Epithelial cell of prostate (primary cell): ENCODE results near the gene SCRN1.

Experiments used
- DNase-seq: peaks from one replicate; pipeline ENCODE4 v3.0.0-alpha.2; 2011; ENCODE audit warnings: low read depth, low spot score
- H3K27ac ChIP-seq: fragments of 450-650 bp; 2 replicates; pipeline ENCODE4 v1.5.1; 2017; ENCODE audit warnings: mild to moderate bottlenecking

Gene SCRN1, protein sequence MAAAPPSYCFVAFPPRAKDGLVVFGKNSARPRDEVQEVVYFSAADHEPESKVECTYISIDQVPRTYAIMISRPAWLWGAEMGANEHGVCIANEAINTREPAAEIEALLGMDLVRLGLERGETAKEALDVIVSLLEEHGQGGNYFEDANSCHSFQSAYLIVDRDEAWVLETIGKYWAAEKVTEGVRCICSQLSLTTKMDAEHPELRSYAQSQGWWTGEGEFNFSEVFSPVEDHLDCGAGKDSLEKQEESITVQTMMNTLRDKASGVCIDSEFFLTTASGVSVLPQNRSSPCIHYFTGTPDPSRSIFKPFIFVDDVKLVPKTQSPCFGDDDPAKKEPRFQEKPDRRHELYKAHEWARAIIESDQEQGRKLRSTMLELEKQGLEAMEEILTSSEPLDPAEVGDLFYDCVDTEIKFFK

DNA sequence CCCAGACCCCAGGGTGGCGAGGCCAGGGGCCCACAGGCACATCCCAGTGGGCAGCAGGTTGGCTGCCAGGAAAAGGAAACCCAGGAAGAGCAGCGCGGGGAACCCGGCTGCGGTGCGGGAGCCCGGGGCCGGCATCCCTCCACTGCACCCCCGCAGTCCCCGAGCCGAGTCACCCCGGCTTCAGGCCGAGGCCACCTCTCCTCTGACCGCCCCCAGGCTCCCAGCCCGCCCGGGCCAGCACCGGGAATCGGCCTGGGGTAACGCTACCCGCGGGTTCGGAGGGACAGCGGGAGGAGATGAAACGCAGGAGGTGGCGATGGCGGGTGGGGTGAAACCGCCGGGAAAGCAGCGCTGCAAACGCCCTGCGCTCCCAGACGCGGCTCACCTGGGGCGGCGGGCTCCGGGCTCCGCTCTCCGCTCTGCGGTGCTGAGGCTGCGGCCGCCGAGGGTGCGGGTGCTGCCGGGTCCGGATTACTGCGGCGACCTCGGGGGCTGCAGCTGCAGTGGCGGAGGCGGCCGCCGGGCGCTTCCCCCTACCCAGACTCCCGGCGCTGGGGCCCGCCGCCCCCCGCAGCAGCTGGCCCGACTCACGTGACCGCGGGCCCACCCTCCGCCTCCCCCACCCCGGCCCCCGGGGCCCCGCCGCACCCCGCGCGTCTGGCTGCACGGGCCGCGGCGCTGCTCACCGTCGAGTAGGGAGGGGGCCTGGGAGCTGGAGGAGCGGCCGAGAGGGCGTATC, at the start of gene SCRN1:
Gene SCRN1, minus strand, starts transcription at position 545 of the 739 bp plus-strand sequence. CDS start 20,734 bp downstream, outside the sequence.
- H3K27ac ChIP-seq = peak within 1 kb of the TSS; percentile 97
- DNase-seq = no peak

DNA sequence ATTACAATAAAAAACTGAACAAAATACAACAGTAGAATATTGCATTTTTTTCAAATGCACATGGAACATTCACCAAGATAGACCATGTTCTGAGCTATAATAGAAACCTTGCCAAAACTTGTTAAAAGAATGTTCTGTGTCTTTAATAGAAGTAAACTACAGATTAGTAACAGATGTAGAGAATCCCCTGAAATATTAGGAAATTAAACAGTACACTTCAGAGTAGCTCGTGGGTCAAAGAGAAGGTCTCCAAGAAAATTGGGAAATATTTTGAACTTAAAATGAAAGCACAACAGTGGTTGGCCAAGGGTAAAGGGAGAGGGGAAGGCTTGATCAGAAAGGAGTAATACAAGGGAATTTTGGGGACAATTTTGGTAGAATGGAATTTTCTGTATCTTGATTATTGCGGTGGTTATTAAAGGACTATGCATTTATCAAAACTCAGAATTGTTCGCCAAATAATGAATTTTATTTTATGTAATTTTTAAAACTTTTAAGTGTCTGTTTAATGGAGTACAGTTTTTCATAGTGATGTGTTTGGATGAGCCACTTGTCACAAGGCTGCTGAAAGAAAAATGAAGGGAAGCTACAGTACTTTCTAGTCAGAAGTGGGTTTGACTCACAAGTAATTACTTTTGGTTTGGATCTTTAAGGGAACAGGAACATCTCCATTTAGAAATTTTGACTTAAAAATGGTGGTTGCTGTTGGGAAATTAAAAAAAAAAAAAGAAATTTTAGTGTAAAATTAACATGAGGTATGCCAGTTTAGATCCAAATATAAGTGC, 48.8 kb upstream of the SCRN1 start:
- no peak for DNase-seq
- no peak overlapping the region for H3K27ac ChIP-seq

DNA sequence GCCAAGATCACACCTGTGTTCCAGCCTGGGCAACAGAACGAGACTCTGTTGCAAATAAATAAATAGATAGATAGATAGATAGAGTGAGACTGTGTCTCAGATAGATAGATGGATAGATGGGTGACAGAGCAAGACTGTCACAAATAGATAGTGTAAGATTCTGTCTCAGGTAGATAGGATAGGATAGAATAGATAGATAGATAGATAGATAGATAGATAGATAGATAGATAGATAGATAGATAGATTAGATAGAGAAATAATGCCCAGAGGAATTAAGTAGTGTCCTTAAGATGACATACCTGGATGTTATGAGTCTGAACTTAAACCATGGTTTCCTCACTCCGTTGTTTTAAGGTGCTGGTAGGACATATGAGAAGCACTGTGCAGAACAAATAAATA, 46.6 kb upstream of the SCRN1 start:
- DNase-seq = no peak
- H3K27ac ChIP-seq = no peak overlapping the region

DNA sequence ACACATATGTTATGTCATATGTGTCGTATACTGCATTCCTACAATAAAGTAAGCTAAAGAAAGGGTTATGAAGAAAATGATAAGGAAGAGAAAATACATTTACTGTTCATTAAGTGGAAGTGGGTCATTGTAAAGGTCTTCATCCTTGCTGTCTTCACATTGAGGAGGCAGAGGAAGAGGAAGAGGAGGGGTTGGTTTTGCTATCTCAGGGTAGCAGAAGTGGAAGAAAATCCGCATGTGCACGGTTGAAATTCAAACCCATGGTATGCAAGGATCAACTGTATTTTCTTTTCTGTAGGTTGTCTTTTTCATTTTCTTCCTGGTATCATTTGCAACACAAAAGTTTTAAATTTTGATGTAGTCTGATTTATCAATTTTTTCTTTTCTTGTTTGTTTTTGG, 44.9 kb upstream of the SCRN1 start:
- no peak overlapping the region for H3K27ac ChIP-seq
- no peak for DNase-seq

DNA sequence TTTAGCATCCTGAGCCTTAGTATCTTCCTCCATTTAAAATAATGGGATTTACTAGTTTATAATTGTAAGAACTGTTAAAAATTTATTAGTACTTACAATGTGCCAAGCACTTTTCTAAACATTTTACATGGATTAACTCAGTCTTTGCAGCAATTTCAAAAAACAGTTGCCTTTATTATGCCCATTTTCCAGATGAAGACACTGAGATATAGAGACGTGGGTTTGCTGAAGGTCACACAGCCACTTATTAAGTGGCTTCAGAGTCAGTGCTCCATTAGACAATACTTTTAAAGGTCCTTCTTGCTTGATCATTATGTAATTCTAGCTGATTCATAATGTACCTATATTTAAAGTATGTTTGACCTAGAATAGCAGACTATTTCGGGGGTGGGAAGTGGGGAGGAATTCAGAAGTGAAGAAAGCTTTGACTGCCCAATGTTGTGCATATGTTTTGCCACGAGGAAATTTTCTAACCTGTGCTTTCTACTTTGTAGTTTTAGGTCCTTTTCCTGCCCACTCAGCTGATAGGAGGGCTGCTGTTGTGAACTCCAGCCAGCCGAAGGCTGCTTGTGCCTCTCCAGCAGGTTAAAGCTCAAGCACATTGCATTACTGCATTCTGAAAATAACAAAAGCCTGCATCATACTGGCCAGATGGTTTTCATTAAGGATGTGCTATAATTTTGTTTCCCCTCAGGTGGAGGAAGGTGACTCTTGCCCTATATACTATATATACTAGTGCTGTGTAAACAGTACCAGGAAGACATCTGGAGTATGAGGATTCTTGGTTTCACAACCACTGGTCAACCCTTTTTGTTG, 42.9 kb upstream of the SCRN1 start:
- DNase-seq = no peak
- H3K27ac ChIP-seq = no peak overlapping the region

DNA sequence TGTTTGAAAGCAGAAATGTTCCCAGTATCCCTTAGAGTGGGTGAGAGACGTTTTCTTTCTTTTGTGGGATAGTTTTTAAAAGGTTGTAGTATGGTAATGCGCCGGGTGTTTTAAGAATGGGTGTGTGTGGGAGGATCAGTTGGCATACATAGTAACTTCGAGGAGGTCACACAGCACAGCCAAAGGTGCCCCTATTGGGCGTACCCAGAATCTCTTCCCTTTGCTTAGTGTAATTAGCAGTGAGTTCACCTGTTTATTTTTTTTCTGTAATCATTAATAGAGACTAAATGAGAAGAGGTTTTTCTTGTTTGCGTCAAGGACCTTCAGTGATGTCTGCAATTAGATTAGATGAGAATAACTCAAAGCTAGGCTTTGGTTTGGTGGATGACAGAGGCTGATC, 40.1 kb upstream of the SCRN1 start:
- no peak for DNase-seq
- H3K27ac ChIP-seq = no peak overlapping the region

DNA sequence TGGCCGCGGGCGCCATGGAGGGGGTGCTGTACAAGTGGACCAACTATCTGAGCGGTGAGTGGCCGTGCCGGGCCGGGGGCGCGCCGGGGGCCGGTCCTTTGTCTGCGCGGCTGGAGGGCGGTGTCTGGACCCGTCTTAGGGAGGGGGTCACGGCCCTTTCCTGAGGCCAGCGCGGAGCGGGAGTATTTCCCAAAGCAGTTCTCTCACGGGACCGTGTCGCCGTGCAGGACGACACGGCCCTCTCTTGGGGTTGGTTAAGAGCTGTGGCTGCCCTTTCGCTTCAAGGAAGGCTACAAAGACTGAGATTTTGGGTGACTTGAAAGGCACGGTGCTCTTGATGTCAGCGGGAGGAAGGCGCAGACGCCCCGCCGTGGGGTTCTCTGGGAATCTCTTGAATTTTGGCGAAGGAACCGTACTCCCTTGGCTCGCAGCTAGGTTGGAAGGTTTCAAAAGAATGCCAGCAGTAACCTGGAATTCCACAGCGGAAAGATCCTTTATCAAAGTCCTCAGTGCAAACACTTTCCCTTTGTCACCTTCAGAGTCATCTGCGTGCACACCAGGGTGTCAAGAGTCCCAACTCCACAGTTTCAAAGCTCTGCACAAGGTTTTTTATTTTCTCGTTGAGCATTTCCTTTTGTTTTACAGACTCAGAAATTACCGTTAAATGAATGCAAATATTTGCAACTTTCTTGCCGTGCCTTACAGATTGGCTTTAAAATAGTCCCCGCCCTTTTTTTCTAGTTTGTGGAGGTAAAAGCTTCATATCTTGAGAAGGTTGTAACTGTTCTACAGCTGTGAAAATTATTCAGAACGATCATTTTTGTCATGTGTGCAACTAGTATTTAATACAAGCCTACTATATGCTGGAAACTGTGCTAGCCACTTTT, 39.4 kb upstream of the SCRN1 start:
- H3K27ac ChIP-seq = peak overlapping the region; percentile 94
- DNase-seq = no peak

DNA sequence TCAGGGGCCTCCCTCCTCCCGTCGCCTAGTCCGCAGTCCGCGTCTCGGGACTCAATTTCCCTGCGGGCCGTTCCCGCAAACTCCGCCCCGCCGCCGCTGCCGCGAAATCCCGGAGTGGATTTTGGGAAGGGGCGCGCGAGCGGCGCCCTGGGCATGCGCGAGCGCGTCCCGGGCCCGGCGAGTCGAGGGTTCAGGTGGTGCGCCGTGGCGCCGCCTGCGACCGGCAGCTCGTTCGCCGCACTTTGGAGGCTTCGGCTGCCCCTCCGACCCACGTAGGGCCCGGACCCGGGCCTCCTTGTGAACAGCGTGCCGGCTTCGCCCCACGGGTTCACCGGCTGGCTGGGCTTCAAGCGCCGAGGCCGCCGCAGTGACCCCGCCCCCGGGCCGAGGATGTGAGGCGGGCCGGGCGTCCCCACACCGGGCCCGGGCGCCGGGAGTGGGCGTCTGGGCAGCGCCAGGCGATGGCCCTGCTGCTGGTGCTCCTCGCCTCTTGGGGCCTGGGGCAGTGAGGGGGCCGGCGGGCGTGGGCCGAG, 38.7 kb upstream of the SCRN1 start, which contains the start of gene PLEKHA8:
Gene PLEKHA8, plus strand, starts transcription at position 197 of the 533 bp plus-strand sequence. CDS start 351 bp downstream, outside the sequence.
- DNase-seq = peak; percentile 50
- H3K27ac ChIP-seq = peak within 1 kb of the TSS; percentile 94

DNA sequence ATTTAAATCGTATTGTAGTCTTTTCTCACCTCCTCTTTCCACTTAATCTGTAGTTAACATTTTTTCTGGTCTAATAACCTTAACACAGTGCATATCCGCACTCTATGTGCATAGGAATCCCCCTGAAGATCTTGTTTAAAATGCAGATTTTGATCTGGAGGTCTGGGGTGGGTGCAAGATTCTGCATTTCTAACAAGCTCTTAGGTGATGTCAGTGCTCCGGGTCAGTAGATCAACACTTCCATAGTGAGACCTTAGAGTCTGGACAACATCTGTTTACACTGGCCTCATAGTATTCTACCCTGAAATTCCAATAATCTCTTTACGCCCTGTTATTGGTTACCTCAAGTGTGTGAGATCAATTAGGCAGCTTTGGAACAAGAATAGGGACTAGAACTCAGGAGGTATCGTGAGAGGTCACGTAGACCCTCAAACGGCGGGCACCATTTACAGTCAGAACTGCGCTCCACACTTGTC, 38.2 kb upstream of the SCRN1 start:
- H3K27ac ChIP-seq = peak overlapping the region; percentile 94
- DNase-seq = no peak

DNA sequence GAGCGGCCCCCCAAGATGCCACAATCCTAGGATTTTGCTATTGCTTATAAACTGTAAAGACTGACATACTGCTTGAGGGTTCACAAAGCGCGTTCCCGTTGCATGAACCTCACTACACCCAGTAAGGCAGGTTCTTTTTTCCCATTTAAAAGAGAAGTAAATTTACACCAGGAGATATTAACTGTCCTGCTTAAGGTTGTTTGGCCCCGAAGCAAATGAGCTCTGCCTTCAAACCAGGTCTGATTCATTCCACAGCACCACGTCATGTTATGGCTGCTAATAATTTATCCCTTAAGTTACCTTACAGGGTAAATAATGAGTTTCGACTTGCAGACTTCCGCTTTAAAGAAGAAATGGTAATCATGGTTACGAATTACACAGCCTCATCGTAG, 37.5 kb upstream of the SCRN1 start:
- DNase-seq = peak; percentile 82
- H3K27ac ChIP-seq = peak overlapping the region; percentile 94

DNA sequence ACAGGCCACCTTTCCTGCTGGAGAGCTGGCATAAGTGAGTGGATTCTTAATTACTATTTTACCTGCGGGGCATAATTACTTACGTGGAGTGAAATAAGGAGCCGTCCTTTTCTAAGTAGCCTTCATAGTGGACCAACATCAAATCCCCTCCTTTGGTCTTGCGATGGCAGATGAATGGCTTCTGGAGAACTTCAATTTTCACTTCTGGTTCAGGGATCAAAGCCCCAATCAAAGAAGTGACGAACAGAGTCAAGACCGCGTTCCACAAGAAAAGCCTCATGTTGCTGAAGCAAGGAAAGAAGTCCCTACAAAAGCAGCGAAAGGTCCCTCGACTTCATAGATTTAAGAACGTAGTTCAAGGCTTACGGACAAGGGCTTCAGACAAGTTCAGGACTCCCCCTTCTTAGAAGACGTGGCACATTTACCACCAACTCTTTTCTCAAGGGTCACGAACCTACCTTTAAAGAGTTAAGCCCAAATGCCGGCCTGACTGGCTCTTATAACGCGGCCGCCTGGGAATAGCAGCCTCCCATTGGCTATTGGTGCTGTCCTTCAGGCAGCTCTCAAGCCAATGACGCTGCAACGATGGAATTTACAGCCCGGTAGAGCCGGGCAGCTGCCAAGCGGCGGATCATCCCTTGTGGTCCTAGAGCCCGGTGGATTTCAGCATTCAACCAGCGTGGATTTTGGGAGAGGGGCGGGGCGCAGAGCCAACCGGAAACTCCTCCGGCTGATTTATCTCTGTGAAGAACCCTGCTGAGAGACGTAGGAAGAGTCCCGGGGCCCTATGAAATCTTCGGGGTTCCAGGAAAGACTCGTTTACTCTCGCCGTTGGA, 36.8 kb upstream of the SCRN1 start, which contains the start of gene FKBP14:
Gene FKBP14, minus strand, starts transcription at position 474 of the 836 bp plus-strand sequence. Its CDS starts 194 bp downstream, at position 280.
- peak; percentile 98 for DNase-seq
- peak within 1 kb of the TSS; percentile 94 for H3K27ac ChIP-seq

DNA sequence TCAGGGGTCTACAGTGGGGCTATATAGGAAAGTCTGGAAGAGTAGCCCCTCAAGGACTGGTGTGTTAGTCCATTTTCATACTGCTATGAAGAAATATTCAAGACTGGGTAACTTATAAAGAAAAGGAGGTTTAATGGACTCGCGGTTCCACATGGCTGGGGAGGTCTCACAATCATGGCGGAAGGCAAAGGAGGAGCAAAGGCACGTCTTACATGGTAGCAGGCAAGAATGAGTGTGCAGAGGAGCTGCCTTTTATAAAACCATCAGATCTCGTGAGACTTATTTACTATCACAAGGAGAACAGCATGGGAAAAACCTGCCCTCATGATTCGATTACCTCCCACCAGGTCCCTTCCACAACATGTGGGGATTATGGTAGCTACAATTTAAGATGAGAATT, 33.9 kb upstream of the SCRN1 start:
- no peak for DNase-seq
- H3K27ac ChIP-seq = no peak overlapping the region

DNA sequence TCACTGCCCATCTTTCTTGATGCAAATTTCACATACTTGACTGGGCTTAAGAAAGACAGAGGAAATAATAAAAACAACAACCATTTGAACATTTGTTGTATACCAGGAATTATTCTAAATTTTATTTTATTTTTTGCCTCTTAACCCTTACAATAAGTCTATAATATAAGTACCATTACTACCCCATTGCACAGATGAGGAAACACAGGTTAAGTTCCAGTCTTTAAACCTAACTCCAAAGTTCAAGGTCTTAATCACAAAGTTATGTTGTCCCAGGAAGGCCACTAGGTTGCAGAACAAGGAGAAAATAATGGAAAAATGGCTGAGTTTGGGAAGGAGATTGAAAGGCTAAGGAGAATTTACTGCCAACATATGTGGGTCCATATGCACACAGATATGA, 33.4 kb upstream of the SCRN1 start:
- DNase-seq = no peak
- no peak overlapping the region for H3K27ac ChIP-seq

DNA sequence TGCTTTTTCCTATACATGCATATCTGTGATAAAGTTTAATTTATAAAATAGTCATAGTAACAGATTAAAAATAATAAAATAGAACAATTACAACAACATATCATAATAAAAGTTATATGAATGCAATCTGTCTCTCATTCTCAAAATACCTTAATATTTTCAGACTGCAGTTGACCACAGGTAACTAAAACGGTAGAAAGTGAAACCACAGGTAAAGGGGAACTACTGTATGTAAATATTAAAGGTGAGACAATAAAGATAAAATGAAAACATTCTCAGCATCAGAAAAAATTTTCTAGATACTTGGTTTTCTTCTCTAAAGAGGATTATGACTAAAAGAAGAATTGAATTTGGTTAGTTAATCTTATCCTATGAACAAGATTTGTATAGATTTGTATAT, 30.9 kb upstream of the SCRN1 start:
- no peak overlapping the region for H3K27ac ChIP-seq
- DNase-seq = no peak

DNA sequence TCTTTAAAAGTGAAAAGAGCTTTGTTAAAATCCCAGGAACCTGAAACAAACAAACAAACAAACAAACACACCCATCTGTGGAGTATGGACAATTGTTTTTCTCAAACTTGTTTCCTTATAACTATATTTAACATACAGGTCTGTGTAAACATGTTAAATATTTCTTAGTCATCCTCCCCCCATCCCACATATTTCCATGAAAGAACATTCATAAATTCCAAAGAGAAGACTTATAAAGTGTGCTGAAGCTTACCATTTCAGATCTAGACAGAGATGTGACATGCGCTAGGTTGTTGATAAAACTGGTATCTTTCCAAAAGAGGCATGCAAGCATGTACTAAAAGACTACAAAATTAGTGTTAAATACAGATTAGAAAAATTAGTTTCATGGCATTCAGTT, 30.4 kb upstream of the SCRN1 start:
- DNase-seq = no peak

DNA sequence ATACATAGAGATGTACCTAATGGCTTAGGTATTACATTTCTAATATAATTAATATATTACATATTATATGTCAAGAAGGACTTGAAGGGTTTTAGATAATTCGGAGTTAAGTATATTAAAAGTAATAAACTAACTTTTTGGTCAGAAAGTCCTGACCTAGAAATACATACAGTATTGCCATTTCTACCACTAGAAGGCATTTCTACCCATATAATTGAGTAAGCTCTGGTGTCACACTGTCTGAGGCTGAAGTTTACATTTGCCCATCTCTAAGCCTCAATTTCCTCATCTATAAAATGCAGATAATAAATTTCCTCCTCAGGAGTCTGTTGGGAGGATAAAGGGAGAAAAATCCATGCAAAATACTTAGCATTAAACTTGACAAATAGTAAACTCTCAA, 29.8 kb upstream of the SCRN1 start:
- DNase-seq = no peak
- H3K27ac ChIP-seq = no peak overlapping the region

More for the DNA sequence above, 30.4 kb upstream of the SCRN1 start:
- no peak overlapping the region for H3K27ac ChIP-seq

DNA sequence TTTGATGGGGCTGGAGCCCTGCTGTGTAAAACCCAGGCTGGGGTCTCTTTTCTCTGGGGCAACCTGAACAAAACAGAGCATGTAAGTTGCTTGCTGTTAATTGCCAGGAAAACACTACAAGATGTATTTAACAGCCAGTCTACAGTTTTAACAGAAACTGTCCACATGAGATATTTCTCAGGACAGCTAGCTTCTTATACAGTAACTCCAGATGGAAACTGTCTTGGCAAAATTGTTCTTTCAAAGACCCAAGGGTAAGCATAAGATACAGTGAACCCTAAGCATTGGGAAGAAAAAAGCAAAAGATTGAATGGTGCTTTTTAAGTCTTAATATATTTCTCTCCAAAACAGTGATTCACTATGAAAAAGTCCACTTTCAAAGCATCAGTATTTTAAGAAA, 28.9 kb upstream of the SCRN1 start:
- H3K27ac ChIP-seq = no peak overlapping the region
- no peak for DNase-seq
